Skin of body (tissue), 2 donors: Measurements from ENCODE around the gene AGAP4. TPM values are rescaled to one million over a fixed set of nuclear protein-coding genes. Genes with fewer than 3 reads are reported as not detected.
"Not testable (repeated sequence)": the region's sequence is repeated elsewhere in the genome, so short reads cannot be mapped to it uniquely, and the experiment has no call there.

Experiments
- DNase-seq: peaks from one replicate; lab custom pipeline; 2025; lab: John Stamatoyannopoulos, UW
- total RNA-seq: library from RNA; depleted of rRNA; stranded (reverse); fragments of >200 nt; gene quantifications from one replicate; pipeline ENCODE4 v1.2.3, GENCODE V29; 2014

Gene AGAP4
- total RNA-seq = 11.7 TPM

DNA sequence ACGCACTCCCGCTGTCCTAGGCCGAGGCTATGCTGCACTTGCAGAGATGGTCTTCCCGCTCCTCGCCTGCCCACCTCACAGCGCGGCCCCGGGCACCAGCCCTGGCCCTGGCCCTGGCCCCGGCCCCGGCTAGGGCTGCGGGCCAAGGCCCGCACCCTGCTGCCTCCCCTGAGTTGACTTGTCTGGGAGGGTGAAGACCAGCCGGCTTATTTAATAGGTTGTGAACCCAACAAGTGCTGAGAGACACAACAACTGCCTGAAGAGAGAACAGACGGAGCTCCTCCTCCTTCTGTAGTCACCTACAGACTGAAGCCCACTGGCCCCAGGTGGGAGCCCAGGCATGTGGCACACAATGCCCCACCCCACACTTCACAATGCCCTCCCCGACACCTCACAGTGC lies at the start of gene AGAP4:
Gene AGAP4, minus strand, starts transcription at position 101 of the 400 bp plus-strand sequence. CDS start 153 bp downstream, outside the sequence.
- DNase-seq = not testable (repeated sequence)

DNA sequence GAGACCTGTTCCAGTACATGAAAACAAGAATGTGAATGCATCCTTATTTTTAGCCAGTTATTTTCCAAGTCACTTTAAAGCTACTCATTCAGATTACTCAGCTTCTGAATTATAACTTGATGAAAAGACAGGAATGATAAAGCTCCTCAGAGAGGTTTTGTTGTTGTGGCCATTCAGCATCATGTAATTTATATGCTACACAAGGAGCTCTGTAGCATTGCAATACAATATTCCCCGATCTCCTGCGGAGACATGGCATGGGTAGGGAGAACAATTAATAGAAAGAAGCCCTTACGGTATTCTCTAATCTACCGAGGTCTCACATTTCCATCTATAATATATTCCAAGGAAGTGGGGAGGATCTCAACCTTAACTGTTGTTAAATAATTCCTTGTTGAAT lies 43.4 kb upstream of the AGAP4 start:
- DNase-seq = not testable (repeated sequence)

DNA sequence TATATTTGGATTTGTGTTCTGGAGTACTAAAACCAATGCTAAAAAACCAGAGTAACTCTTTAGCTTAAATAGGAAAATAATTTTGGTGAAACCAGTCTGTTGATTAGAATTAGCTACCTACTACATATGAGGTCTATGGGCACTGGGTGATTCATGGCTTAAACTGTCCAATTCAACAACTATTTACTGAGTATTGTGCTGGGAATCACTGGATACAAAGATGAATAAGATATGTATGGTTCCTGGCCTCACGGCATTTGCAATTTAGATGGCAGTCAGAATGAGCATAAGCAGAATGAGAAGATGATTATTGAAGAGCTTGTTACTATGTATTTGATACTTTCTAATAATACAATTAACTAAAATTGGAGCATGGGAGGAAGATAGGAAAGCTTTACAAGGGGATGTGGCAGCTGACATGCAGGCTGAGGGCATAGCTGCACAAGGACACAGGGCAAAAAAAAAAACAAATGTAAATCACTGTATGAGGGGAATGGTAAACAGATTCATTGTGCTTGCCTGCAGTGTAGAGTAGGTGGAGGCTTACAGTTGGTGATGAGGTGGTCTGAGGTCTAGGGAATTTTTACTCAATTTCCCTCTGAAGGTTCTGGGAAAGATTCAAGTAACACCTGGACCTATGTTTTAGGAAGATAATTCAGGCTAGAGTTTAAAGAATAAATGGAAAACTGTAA lies 42.4 kb upstream of the AGAP4 start:
- not testable (repeated sequence) for DNase-seq

DNA sequence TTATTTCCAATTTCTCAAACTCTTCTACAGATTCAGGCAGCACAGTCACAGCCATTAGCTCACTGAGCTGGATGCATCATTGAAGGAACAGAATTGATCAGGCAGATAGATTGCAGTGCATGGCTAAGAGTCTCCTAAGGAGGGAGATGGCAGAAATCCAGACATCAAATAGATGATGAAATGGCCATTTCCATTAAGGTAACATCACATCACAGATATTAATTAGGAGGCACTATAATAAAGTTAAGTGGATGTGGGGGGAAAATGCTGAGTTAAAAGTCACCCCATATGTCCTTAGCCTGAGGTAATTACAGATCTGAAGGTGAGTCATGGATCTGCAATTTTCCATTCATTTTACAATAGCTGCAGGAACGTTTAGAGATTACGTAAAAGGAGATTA lies 35.6 kb upstream of the AGAP4 start:
- DNase-seq = not testable (repeated sequence)

DNA sequence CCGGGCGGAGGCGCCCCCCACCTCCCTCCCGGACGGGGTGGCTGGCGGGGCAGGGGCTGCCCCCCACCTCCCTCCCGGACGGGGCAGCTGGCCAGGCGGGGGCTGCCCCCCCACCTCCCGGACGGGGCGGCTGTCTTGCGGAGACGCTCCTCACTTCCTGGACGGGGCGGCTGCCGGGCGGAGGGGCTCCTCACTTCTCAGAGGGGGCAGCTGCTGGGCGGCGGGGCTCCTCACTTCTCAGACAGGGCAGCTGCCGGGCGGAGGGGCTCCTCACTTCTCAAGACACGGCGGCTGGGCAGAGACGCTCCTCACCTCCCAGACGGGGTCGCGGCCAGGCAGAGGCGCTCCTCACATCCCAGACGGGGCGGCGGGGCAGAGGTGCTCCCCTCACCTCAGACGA lies 18.1 kb upstream of the AGAP4 start:
- DNase-seq = not testable (repeated sequence)

DNA sequence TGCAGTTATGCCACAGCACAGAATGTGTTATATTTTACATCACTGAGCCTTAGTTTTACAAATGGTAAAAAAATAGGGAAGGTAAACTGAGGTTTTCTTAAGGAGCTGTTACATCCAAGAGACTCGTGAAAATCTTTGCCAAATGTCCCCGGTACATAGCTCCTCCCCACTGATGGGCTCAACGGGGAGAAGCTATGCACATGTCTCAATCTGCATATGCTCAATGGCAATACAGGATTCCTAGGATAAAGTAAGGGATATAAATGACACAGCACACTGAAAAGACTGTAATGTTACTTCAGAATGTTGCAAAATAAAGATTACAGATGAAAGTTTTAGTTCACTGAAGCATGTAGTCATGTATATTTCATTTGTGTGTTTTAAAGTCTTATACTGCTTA lies 17.0 kb upstream of the AGAP4 start:
- not testable (repeated sequence) for DNase-seq

DNA sequence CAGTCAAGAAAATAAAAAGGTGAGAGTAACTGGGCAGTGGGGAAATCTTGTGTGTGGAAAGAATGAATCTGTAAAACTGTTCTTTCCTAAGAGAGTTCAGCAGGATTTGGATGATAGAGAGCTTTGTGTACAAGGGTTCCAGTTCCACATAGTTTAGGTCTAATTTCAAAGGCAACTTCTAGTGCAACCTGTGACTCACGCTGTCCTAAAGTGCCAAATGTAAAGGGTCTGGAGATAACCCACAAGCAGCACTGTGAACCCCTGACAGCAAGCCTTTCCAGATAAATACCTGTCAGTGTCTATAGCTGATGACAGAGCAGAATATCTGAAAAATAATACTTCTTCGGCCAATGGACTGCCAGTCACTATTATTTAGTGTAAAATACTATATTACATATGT lies 16.3 kb upstream of the AGAP4 start:
- DNase-seq = not testable (repeated sequence)

DNA sequence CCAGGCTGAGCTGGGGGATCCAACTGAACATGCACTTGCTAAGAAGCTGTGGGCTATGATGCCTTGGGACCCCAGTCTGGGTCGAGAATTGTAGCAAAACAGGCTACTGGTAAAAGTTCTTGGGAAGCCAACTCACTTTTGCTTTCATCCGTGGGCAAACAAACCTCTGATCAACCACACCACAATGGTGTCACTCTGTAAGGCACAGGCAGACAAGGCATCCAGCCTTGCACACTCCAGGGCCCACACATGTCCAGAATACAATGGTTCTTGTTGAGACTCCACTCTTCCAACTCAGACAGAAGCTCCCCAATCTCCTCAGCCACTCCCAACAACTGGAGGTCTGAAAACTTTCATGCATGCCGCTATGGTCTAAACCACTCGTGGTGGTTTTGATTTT lies 10.6 kb upstream of the AGAP4 start:
- DNase-seq = not testable (repeated sequence)

DNA sequence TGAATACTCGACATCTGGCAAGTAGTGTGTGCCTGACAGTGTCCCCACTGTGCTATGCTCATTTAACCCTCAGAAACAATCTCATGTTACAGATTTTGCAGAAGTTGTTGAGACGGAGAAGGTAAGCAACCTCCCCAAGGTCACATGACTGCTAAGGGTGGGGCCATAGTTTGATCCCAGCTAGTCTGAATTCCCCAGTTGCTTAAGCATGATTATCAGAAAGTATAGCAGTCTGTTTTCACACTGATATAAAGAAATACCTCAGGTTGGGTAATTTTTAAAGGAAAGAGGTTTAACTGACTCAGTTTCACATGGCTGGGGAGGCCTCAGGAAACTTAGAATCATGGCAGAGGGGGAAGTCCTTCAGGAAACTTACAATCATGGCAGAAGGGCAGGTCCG lies 1.2 kb upstream of the AGAP4 start:
- not testable (repeated sequence) for DNase-seq

DNA sequence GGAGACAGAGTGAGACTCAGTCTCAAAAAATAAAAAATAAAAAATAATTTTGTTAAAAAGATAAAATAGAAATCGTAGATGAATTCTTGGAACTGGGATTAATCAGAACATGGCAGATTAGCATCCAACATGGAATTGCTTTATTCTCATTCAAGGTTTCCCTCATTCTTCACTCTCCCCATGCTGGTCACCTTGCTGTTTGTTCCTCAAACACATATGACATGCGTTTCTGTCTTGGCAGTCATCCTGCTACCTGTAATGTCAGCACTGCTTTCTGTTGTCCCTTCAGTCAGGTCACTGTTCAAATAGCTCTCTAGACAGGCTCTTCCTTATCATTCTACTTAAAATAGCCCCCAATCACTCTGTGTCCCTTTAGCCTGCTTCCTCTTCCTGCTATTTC lies 24.4 kb downstream of the AGAP4 start:
- not testable (repeated sequence) for DNase-seq

DNA sequence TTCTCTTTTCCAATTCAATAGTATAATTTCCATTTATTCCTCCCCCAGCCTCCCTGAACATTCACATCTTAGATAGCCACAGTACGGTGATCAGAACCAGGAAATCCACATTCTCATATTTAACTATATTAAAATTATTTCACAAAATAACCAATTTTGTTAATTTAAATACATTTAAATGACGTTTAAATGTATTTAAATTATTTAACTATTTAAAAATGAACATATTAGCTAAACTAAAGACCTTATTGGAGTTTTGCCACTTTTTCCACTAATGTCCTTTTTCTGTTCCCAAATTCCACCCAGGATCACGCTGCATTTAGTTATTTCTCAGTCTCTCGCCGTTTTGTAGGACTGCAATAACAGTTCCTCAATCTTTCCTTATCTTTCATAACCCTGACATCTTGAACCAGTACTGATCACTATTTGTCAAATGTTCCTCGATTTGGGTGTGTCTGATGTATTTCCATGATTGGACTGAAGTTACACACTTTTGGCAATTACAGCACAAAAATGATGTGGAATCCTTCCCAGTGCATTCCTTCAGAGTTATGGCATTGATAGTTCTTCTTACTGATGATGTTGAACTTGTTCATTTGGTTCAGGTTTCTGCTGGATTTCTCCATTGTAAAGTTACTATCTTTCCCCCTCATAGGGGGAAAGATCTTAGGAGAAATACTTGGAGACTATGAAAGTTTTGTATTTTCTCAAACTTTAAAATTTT lies 27.0 kb downstream of the AGAP4 start:
- peak; percentile 1 for DNase-seq

DNA sequence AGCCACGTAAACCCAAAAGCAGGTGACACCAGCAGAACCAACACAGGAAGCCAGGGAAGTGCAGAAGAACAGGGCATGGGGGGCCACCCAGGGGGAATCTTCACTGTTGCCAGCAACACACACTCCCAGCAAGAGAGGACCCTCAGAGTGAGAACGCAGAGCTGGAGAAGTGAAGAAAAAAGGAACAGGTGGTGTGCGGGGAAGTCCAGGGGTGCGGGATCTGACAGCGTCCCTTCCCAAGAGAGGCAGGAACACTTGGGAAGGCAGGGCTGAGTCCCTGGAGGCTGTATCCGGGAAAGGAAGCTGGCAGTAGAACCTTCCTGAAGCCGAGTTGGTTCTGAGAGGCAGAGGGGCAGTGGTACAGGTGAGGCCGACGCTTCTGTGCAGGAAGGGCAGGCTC lies 27.7 kb downstream of the AGAP4 start:
- no peak for DNase-seq

DNA sequence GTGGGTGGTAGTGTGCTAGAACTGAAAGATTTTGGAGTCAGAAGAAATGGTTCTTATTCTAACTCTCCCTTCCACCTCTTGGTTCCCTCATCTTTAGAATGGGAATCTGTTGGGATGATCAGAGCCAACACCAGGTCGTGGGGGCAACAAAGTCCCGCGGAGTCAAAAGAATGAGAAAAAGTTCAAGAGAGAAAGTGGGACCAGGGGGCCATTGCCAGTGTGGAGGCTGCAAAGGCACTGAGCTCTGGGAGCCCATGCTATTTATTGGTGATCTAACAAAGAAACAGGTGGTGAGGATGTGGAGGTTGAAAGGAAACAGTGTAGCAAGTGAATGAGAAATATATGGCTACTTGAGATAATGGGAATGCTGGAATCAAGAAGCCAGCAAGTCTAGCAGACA lies 29.4 kb downstream of the AGAP4 start:
- DNase-seq = no peak

DNA sequence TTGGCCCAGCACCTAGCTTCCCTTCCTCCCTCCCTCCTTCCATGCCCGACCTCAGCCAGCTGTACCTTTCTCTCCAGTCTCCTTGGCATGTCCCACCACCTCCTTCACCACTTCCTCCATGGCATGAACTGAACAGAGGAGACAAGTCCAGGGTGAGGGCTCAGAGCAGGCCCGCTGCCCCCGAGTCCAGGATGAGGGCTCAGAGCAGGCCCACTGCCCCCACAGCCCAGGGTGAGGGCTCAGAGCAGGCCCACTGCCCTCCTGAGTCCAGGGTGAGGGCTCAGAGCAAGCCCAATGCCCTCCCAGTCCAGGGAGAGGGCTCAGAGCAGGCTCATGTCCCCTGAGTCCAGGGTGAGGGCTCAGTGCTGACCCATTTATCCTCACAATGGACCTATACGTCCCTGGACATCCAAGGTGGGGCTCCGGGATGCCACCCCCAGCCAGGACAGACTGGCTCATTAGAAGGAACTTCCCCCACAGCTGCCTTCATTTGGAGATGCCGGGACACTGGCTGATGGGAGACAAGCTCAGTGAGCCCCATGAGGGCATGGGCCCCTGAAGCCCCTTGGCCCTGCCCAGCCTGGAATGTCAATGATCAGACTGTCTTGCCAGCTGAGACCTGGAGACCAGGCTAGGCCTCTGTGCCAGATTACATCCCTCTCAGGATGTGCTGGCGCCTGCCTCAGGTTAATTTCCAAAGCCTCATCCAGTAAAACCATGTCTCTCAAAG lies 30.0 kb downstream of the AGAP4 start:
- DNase-seq = no peak

DNA sequence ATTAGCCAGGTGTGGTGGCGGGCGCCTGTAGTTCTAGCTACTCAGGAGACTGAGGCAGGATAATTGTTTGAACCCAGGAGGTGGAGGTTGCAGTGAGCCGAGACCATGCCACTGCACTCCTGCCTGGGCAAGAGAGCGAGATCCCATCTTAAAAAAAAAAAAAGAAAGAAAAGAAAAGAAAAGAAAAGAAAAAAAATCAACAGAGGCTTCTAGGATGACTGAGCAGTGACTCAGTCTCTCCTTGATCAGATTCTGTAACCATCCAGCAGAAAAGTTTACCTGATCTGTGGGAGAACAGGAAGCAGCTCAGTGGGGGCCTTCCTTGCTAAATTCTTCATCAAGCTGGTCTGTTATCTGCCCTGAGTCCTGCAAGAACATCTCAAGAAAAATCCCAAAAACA lies 33.2 kb downstream of the AGAP4 start:
- DNase-seq = not testable (repeated sequence)

DNA sequence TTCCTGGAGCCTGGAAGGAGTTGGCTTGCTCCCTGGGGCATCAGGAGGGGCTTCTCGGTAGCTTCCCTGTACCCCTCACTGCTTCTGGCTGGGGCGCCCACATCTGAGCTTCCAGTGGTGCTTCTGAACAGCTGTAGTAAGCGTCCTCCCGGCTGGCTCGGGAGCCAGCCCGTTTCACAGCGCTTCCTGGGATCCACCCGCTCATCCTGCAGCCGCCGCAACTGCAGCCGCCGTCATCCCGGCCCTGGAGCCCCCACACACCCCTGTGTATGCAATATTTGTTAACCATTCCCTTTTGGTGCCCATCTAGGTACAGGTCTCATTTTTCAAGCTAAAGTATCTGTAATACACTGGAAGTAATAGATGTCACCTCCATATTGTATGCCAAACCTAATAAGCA lies 34.3 kb downstream of the AGAP4 start:
- not testable (repeated sequence) for DNase-seq

DNA sequence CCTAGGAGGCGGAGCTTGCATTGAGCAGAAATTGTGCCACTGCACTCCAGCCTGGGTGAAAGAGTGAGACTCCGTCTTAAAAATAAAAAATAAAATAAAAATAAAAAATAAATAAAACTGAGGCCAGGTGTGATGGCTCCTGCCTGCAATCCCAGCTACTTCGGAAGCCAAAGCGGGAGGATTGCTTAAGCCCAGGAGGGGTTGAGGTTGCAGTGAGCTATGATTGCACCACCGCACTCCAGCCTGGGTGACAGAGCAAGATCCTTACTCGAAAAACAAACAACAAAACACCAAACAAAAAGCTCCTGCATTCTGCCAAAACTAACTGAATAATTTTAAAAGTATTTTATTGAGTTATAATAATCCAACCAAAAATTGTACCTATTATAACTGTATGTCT lies 36.2 kb downstream of the AGAP4 start:
- no peak for DNase-seq

DNA sequence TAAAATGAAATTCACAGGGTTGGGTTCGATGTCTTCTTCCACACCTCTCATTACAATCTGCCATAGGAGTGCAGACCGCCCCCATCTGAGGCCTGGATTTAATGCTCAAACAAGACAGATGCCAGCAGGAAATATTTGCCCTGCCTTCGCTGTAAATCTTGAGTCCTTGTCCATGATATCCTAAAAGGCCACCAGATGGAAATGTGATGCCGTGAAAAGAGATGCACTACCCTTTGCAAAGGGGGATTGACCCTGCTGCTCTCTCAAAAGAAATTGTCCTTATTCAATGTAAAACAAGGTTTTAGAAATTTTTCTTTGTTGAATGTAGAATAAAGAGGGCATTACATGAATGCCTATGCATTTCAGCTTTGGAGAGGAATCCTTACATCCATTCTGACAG lies 37.5 kb downstream of the AGAP4 start:
- no peak for DNase-seq

DNA sequence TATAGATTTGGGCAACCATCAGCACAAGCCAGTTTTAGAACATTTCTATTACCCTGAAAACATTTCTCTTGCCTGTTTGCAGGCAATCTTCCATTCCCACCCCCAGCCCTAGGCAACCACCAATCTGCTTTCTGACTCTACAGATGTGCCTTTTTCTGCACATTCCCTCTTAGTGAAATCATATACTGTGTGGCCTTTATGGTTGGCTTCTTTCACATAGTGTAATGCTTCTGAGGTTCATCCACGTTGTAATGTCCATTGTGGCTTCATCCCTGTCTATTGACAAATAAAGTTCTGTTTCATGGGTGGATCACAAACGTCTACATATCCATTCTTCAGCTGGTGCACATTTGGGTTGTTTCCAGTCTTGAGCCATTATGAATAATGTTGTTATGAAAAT lies 42.3 kb downstream of the AGAP4 start:
- DNase-seq = not testable (repeated sequence)

DNA sequence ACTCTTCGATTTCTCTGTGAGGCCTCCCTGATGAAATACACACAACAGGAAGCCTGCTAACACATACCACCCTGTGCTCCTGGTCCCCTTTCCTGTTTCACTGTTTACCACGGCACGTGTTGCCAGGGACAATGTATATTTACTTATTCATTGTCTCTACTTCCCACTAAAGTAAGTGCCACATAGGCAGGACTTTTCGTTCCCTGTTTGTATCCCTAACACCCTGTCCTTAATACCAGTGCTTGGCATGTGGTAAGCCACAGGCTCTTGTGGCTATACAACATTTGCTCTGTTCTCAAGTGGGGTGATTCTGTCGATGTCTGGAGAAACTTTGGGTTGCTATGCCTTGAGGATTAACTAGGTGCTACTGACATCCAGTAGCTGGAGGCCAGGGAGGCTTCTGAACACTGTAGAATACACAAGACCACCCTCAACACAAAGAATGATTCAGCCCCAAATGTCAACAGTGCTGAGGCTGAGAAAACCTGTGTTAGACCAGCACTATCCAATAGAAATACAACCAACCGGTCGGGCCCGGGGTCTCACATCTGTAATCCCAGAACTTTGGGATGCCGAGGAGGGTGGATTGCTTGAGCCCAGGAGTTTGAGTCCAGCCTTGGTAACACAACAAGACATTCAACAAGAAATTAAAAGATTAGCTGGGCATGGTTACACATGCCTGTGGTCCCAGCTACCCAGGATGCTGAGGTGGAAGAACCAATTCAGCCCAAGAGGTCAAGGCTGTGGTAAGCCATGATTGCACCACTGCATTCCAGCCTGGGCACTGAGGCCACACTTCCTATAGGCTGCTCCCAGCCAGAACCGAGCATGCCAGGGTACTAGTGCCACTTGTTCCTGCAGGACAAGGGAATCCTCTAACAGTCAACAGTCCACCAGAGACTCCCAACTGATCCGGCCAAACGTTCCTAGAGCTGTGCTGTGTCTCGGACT lies 44.0 kb downstream of the AGAP4 start:
- DNase-seq = not testable (repeated sequence)

DNA sequence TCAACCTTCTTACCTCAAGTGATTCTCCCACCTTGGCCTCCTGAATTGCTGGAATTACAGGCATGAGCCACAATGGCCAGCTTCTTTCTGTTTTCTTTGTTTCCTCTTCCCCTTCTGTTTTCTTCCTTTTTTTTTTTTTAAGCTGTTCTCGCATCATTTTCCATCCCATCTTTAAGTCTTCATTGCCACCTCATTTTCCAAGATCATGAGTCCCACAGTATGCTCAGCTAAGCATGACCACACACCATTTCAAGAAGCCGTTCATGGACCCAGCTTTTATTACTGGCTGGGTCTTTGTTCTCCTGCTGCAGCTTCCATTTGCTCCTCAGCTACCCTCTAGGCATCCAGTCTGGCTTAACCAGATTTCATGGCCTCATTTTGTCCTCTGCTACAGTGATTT lies 52.5 kb downstream of the AGAP4 start:
- DNase-seq = not testable (repeated sequence)
